GM19238 (cell line): ENCODE data around the gene CAPN12.
"Not testable (repeated sequence)": the region's sequence is repeated elsewhere in the genome, so short reads cannot be mapped to it uniquely, and the experiment has no call there.

ENCODE experiments used
- DNase-seq: peaks from one replicate; pipeline ENCODE4 v3.0.0; 2011; ENCODE audit warnings: low spot score; ENCODE audit not compliant: insufficient read length

The CAPN12 gene, protein sequence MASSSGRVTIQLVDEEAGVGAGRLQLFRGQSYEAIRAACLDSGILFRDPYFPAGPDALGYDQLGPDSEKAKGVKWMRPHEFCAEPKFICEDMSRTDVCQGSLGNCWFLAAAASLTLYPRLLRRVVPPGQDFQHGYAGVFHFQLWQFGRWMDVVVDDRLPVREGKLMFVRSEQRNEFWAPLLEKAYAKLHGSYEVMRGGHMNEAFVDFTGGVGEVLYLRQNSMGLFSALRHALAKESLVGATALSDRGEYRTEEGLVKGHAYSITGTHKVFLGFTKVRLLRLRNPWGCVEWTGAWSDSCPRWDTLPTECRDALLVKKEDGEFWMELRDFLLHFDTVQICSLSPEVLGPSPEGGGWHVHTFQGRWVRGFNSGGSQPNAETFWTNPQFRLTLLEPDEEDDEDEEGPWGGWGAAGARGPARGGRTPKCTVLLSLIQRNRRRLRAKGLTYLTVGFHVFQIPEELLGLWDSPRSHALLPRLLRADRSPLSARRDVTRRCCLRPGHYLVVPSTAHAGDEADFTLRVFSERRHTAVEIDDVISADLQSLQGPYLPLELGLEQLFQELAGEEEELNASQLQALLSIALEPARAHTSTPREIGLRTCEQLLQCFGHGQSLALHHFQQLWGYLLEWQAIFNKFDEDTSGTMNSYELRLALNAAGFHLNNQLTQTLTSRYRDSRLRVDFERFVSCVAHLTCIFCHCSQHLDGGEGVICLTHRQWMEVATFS

DNA sequence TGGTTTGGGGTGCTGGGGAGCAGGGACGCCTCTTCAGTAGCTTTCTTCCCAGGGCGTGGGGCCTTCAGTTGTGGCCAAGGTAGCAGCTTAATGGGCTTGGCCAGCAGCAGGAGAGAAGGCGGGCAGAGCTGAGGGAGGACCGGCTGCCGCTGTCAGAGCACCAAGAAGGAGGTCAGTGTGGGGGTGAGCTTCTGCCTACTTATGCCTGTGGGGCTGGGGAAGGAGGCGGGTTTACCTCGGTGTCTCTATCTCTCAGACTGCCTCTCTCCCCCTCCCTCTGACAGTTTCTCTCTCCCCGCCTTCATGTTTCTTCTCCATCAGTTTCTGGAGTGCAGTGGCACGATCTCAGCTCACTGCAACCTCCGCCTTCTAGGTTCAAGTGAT is at the start of gene CAPN12:
Gene CAPN12 (minus strand): TSS at position 177 of the 384 bp plus-strand sequence. CDS start 309 bp downstream, outside the sequence.
- peak; percentile 0 for DNase-seq

DNA sequence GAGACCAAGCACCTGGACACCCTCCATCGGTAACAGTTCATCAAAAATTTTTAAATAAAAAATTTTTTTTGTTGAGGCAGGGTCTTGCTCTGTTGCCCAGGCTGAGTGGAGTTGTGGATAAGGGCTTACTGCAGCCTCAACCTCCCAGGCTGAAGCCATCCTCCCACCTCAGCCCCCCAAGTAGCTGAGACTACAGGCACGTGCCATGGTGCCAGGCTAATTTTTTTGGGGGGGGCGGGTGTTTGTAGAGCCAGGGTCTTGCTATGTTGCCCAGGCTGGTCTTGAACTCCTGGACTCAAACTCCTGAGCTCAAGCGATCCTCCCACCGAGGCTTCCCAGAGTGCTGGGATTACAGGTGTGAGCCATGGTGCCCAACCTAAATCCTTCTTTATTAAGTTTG is 49.4 kb upstream of the CAPN12 start:
- no peak for DNase-seq

DNA sequence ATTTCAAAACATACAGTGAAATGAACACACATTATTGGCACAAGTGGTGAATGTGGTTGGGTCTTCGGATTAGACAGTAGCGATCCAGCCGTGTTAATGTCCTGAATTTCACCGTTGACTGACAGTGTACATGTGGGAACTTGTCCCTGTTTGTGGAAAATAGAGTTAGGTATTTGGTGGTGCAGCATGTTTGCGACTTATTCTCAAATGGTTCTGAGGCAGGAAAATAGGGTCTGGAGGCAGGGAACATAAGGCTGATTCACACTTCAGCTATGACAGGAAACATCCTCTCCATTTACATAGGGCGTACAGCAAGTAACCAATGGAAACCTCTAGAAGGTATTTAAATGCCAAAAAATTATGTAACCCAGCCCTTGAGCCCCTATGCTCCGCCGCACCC is 48.9 kb upstream of the CAPN12 start:
- DNase-seq, result no peak

DNA sequence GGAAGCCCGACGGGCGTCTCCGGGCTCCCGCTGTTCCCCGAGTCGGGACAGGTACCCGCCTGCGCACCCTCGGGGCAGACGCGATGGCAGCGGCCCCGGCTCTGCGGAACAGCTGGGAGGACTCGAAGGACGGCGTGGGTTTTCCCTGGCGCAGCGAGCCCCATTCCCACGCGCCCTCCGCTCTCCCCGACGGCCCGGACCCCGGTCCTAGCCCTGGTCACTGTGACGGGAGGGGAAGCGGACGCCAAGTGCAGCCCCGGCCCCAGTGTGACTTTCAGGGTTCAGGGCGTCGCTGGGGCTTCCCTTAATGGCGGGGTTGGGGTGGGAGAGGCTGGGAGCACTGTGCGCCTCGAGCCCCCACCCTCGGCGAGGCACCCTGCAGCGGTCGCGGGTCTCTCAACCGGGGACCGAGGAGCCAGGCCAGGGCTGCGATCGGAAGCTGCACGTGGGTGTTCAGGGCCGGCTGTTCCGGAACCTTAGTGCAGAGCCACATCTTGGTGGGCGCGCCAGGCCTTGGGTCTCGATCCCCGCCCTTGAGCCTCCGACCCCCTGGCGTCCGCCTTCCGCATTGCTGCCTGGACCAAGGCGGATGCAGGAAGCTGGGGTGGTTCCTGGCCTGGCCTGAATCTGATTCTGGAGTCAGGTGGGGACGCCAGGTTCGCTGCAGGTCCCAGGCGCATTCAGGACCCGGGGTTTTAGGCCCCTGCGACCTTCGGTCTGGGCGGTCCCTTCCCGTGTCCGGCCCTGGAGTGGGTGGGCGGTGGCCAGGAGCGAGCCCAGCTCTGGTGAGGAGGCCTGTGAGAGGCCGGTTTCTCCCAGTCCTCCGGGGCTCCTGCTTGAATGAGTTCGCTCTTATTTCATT is 48.2 kb upstream of the CAPN12 start:
- no peak for DNase-seq

DNA sequence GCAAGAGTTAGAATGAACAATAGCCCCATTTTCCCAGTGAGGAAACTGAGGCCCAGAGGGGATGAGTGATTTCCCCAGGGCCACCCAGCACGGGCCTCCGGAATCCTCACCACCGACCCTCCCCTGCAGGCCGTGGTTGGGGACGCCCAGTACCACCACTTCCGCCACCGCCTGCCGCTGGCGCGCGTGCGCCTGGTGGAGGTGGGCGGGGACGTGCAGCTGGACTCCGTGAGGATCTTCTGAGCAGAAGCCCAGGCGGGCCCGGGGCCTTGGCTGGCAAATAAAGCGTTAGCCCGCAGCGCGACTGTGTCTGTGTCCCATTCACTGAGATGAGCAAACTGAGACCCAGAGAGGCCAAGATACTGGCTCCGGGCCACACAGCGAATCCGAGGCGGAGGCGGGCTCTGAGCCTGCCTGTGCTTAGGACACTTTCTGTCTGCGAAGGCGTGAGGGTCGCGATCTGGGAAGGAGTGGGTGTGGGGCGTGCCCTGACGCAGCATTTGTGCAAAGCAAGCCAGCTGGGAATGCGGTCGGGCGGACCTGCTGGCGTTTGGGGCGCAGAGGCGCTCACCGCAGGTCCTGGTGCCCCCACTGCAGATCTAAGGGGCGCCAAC is 47.3 kb upstream of the CAPN12 start:
- not testable (repeated sequence) for DNase-seq

DNA sequence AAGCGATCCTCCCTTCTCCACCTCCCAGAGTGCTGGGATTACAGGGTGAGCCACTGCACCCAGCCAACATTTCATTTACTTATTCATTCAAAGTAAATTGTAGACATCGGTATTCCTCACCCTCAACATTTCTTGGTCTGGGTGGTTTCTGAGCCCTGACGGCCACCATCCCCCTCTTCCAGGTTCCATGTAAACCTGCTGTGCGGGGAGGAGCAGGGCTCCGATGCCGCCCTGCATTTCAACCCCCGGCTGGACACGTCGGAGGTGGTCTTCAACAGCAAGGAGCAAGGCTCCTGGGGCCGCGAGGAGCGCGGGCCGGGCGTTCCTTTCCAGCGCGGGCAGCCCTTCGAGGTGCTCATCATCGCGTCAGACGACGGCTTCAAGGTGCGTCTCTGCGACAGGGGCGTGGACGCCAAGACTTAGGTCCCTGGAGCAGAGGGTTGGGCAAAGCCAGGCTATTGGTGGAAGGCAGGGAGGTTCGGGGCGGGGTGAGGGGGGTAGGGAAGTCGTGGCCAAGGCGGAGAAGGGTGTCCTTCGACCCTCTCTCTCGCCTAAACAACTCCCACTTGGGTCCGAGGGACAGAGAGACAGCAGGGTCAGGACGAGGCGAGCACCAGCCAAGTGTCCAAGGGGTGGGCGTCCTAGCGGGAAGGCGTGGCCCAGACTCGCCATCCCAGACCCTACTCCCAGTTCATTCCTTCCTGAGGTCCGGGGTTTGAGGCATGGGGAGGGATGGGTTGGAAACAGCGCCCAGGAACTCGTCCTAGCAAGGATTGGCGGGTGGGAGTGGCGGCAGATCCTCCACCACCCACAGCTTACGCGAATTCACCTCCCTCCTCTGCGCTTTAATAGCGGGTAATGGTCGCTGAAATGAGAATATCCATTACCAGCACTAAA is 46.5 kb upstream of the CAPN12 start:
- DNase-seq, result not testable (repeated sequence)

DNA sequence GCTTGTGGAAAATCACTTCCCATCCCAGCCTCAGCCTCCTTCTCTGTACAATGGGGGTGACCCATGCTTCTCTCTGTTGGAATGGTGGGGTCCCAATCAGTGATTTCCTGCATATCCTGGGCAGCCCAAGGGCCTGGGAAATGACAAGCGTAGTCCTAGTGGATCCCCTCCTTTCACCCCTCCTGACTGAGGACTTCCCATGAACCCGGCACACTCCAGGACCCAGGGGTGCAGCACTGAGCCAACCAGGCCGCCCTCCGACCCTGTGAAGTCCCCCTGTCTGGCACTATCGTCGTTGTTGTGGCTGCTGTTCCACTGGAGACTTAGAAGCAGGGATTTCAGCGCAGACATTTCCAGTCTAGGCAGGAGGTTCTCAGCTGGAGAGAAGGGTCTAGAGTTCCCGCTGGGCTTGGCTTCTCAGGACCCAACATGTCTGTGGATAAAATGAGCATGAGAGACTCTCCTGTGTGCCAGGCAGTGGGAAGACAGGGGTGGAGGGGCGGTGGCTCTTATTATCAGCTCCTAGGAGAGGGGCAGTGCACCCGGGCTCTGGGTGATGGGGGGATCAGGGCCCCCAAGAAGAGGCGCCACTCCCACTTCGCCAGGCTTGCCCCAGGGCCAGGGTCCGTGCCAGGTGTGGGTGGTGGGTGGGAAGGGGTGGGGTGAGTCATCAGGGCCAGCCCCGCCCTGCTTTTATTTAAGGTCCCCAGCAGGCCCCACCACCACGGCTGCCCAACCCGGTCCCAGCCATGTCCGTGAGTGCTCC is 44.4 kb upstream of the CAPN12 start, which contains the start of gene LGALS7B:
Gene LGALS7B (plus strand): TSS at position 723 of the 766 bp plus-strand sequence. CDS start 27 bp downstream, at position 750.
- DNase-seq, result no peak

DNA sequence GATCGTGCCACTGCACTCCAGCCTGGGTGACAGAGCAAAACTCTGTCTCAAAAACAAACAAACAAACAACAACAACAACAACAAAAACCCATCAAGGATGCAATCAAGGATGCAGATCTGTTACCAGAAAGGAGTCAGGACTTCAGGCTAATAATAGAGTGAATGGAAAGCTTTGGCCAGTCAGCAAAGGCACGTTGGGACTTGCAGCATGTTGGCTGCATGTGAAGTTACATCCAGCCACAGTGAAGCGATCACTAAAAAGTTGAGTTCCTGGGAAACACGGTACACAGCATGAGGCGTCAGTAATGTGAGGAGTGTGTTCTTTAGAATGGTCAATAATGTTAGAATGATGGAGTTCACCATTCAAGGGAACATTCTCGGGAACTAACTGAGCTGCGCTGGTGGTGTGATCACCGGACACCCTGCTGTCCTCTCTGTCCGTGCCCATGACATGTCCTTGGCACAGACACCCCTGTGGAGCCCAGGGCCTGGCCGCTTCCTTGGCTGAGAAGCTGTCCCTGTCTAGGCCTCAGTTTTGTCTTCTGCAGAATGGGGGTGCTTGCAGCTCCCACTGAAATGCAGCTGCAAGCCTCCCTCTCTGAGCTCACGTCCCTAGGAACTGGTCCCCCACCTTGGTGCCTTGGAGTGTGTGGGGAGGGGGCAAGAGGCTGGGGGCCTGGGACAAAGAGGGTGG is 42.4 kb upstream of the CAPN12 start:
- DNase-seq, result no peak

DNA sequence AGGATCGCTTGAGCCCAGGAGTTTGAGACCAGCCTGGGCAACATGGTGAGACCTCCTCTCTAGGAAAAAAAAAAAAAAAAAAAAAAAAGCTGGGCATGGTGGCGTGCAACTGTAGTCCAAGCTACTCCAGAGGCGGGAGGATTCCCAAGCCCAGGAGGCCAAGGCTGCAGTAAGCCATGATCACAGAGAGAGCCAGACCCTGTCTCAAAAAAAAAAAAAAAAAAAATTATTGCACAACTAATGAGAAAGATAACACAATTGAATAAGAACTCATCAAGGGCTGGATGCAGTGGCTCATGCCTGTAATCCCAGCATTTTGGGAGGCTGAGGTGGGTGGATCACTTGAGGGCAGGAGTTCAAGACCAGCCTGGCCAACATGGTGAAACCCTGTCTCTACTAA is 41.8 kb upstream of the CAPN12 start:
- DNase-seq, result not testable (repeated sequence)

DNA sequence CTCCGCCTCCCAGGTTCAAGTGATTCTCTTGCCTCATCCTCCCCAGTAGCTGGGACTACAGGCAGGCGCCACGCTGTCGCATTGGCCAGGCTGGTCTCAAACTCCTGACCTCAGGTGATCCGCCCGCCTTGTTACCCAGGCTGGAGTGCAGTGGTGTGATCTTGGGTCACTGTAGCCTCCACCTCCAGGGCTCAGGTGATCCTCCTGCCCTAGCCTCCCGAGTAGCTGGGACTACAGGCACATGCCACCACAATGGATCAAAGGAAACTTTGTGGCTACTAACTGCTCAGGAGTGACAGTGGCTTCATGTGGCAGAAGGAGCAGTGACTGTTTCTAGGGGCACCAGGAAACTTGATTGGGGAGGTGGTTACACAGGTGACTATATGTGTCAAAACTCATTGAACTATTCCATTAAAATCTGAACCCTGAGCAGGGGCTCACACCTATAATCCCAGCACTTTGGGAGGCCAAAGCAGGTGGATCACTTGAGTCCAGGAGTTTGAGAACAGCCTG is 41.0 kb upstream of the CAPN12 start:
- DNase-seq, result no peak

DNA sequence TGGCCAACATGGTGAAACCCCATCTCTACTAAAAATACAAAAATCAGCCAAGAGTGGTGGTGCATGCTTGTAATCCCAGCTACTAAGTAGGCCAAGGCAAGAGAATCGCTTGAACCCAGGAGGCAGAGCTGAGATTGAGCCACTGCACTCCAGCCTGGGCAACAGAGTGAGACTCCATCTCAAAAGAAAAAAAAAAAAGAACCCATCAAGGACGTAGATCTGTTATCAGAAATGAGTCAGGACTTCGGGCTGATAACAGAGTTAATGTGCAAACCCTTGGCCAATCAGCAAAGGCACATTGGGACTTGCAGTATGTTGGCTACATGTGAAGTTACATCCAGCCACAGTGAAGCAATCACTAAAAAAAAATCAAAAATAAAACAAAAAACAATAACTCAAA is 40.0 kb upstream of the CAPN12 start:
- no peak for DNase-seq

DNA sequence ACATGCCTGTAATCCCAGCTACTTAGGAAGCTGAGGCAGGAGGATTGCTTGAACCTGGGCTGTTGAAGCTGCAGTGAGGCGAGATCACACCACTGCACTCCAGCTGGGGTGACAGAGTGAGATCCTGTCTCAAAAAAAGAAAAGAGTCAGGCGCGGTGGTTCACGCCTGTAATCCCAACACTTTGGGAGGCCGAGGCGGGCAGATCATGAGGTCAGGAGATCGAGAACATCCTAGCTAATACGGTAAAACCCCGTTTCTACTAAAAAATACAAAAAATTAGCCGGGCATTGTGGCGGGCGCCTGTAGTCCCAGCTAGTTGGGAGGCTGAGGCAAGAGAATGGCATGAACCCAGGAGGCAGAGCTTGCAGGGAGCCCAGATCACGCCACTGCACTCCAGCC is 37.9 kb upstream of the CAPN12 start:
- DNase-seq, result not testable (repeated sequence)

DNA sequence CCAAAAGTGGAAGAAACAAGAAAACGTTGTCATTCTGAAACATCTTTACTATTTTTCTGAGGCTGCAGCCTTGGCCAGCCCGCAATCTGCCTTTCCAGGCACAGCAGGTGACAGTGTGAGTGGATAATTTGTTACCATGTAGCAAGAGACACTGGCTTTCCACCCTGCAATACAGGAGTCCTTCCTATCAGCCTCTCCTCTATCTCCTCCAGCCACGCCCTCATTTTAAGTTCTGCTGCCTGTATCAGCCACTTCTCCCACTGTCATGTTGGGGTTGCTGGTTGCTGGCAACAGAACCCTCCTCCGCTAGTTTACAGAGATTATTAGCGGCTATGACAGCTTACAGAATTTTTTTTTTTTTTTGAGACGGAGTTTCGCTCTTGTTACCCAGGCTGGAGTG is 36.8 kb upstream of the CAPN12 start:
- no peak for DNase-seq

DNA sequence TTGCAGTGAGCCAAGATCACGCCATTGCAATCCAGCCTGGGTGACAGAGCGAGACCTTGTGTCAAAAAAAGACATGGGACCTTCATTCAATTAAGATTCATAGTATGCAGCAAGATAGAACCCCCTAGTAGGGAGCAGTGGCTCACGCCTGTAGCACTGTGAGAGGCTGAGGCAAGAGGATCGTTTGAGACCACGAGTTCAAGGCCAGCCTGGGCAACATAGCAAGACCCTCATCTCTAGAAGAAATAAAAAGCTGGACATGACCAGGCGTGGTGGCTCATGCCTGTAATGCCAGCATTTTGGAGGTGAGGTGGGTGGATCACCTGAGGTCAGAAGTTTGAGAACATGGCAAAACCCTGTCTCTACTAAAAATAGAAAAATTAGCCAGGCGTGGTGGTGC is 36.2 kb upstream of the CAPN12 start:
- no peak for DNase-seq

DNA sequence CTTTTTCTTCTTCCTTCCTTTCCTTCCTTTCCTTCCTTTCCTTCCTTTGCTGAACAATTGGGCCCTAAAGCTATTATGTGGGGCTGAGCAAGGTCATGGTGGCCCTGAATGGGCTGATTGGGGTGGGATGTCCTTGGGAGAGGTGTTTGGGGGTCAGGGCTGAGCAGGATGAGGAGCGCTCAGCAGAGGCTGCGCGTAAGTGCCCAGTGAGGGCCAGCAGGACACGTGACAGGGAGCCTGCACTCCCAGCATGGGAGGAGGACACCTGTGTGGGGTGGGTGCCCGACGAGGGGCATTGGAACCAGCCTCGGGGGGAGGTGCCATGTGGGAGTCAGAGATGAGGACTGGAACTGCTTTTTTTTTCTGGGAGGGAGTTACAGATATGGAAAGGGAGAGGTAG is 34.5 kb upstream of the CAPN12 start:
- no peak for DNase-seq

DNA sequence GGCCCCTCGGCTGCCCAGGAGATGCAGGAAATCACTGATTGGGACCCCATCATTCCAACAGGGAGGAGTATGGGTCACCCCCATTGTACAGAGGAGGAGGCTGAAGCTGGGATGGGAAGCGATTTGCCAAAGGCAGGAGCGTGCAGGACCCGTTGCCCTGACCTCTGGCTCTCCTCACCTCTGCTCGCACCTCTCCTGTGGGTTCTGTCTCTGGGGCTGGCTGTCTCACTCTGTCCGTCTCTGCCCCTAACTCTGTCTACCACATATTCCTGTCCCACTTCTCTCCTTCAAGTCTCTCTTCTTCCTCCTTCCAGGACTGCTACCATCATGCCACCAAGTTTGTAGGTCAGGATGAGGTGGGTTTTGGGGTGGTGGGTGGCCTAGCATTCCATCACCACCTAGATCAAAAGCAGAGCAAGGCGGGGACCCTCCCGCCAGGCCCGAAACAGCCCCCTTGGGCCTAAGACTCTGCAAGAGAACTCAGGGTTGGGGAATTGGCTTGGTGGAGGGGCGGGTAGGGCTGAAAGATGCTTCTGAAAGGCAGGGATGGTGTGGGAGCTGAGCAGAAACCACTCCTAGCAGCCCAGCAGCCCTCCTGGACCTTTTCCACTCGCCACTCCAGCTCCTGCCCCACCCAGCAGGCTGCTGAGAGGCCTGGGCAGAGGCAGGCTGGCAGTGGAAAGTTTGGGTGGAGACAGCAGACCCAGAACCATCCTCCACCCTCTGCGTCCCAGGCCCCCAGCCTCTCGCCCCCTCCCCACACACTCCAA is 30.1 kb upstream of the CAPN12 start:
- DNase-seq, result no peak

DNA sequence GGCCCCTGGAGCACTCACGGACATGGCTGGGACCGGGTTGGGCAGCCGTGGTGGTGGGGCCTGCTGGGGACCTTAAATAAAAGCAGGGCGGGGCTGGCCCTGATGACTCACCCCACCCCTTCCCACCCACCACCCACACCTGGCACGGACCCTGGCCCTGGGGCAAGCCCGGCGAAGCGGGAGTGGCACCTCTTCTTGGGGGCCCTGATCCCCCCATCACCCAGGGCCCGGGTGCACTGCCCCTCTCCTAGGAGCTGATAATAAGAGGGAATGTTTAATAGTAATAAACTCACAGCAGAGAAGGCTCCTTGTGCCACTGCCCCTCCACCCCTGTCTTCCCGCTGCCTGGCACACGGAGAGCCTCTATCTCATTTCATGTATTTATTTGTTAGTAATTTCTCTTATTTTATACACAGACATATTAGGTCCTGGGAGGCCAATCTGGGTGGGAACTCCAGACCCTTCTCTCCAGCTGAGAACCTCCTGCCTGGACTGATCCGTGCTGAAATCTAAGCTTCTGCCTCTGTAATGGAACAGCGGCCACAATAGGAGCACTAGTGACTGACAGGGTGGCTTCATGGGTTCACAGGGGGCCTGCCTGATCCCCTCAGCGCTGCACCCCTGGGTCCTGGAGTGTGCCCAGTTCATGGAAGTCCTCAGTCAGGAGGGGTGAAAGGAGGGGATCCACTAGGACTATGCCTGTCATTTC is 29.3 kb upstream of the CAPN12 start, which contains the start of gene LGALS7:
Gene LGALS7 (minus strand): TSS at position 49 of the 709 bp plus-strand sequence. CDS start 25 bp downstream, at position 24.
- DNase-seq, result no peak
